ENCODE results near the gene GAS5. TPM values are rescaled to one million over a fixed set of nuclear protein-coding genes. Genes with fewer than 3 reads are reported as not detected.
A peak's percentile ranks its signal among the peaks of the same experiment; 100 is the strongest.
"Not testable (repeated sequence)": the region's sequence is repeated elsewhere in the genome, so short reads cannot be mapped to it uniquely, and the experiment has no call there.

Gene GAS5
- total RNA-seq, 1 donor from 2014 or later: 46.4 TPM

DNA sequence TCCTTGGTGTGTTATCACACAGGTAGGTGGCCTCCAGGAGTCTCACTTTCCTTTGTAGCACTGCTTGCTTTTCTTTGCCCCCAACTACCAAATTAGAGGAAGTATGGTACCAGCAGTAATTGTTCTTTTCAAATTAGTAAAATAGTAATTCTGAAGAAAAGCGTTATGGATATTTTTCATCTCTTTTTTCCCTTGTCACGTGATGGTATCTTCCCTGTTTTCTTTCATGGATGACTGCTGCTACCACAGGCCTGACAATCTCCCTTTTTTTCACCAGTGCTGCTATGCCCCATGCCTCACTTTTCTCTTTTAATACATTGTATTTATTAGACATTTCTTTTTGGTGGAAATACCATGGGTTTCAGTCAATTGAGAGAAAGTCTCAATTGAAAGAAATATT lies 3.7 kb upstream of the GAS5 start:
- intact Hi-C loops (cut with DNase I): loop anchor here (10.0 kb wide), 1 partner anchor 203 kb away; no protein-coding TSS in a partner anchor
- ATAC-seq: no peak
- DNase-seq (ENCODE audit: missing footprints): no peak

DNA sequence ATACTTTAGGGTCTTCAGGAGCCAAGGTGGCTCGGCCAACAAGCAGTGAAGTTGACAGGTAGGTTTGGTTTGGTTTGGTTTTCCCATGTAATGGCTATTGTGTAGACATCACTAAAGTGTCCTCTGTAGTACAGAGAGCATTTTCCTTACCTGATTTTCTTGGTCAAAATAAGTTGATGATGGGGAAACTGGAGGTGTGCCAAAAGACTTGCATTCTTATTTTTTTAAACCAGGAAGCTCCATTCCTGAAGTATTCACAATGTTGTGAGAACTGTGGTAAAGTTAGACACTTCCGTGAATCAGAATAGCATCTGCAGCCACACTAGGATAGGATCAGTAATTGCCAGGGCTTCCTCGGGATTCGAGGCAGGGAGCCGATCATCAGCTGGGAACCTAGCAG lies 3.3 kb upstream of the GAS5 start:
- no peak for ATAC-seq
- no peak for DNase-seq (ENCODE audit: missing footprints)
- intact Hi-C loops (cut with DNase I): loop anchor here (10.0 kb wide), 1 partner anchor 204 kb away; no protein-coding TSS in a partner anchor

DNA sequence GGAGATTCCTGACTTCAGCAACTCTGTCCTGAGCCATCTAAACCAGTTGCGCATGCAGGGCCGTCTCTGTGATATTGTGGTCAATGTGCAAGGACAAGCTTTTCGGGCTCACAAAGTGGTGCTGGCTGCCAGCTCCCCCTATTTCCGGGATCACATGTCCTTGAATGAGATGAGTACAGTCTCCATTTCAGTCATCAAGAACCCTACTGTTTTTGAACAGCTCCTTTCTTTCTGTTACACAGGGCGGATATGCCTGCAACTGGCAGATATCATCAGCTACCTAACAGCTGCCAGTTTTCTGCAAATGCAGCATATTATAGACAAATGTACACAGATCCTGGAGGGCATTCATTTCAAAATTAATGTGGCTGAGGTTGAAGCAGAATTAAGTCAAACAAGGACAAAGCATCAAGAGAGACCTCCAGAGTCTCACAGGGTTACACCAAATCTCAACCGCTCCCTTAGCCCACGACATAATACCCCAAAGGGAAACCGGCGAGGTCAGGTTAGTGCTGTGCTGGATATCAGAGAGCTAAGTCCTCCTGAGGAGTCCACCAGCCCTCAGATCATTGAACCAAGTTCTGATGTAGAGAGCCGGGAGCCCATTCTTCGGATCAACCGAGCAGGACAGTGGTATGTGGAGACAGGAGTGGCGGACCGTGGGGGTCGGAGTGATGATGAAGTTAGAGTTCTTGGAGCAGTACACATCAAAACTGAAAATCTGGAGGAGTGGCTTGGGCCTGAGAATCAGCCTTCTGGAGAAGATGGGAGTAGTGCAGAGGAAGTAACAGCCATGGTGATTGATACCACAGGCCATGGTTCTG lies 2.7 kb upstream of the GAS5 start:
- no peak for ATAC-seq
- intact Hi-C loops (cut with DNase I): loop anchor here (10.0 kb wide), 1 partner anchor 204 kb away; no protein-coding TSS in a partner anchor
- no peak for DNase-seq (ENCODE audit: missing footprints)

DNA sequence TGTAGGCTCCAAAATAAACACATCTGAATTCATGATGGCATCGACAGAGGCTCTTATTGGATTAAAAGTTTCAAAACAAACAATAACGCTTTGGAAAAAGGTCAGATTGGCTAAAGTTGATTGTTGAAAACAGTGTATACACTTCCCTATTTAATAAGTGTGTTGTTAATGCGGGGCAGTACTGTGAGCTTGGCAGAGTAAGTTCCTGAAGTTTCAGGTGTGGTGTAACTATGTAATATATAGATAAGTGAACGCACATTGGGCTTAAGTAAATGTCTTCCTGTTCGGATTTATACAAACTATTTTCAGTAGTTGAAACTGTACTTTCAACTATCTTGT lies 1.2 kb upstream of the GAS5 start:
- DNase-seq (ENCODE audit: missing footprints): no peak
- intact Hi-C loops (cut with DNase I): loop anchor here (2.0 to 5.0 kb wide), 2 partner anchors 153 to 1130 kb away; partner anchors contain the start of genes CACYBP and RC3H1
- no peak for ATAC-seq

DNA sequence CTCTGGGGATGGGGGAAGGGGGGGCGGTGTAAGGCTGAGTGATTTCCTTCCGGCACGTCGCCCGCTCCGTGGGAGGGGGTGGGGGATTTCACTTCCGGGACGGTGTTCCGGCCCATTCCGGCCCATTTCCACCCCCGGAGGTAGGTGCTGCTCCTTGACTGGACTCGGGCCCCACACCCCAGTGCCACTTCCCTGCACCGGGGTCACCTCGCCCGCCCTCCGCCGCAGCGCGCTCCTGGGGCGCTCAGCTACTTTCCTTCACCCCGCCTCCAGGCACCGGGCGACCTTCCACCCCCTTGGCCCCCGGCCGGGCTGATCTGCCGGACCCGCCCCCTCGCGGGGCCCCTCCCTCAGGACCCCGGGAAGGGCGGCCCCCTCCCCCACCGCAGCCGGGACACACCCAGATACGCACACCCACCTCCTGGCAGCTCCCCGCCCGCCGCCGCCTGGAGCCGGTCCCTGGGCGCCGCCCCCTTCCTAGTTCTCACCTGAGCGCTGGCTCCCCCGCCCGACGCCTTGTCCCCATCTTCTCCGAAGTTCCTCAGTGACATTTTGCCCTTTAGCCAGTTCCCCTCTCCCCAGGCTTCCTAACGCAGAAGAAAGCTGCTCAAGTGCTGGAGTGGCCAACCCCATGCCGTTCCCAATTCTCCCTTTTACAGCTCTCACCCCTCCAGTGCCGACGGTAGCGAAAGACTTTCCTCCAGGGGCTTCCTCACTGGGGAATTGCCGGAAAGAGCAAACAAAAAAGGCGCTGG lies 654 bp upstream of the GAS5 start, which contains the start of gene ZBTB37:
Gene ZBTB37, plus strand, starts transcription at position 115 of the 755 bp plus-strand sequence. CDS start 1,846 bp downstream, outside the sequence.
- peak; percentile 76 for ATAC-seq
- peak; percentile 94 for DNase-seq (ENCODE audit: missing footprints)

DNA sequence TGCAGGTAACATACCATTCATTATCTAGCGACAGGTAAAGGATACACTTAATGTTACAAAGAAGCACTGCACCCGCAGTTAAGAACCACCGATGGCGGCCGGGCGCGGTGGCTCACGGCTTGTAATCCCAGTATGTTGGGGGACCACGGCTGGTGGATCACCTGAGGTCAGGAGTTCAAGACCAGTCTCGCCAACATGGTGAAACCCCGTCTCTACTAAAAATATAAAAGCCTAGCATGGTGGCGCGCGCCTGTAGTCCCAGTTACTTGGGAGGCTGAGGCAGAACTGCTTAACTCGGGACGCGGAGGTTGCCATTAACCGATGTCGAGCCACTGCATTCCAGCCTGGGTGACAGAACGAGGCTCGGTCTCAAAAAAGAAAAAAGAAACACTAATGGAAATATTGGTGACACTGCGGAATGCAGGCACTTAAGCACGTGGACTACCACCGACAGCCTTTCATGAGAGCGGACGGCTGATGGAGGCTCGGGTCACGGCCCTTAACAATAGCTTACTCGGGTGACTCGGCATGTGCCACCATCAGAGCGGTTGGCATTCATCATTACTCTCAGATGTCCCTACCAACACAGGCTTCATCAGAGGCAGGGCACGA lies 542 bp downstream of the GAS5 start:
- intact Hi-C loops (cut with DNase I): loop anchor here (5.0 kb wide), 1 partner anchor 155 kb away; the partner anchor contains the start of gene RC3H1
- ATAC-seq (no peak), DNase-seq (ENCODE audit: missing footprints) (peak; percentile 77)

More for the DNA sequence above, 654 bp upstream of the GAS5 start, which contains the start of gene ZBTB37:
- intact Hi-C loops (cut with DNase I): loop anchor here (2.0 to 5.0 kb wide), 2 partner anchors 154 to 1130 kb away; partner anchors contain the start of genes CACYBP and RC3H1

DNA sequence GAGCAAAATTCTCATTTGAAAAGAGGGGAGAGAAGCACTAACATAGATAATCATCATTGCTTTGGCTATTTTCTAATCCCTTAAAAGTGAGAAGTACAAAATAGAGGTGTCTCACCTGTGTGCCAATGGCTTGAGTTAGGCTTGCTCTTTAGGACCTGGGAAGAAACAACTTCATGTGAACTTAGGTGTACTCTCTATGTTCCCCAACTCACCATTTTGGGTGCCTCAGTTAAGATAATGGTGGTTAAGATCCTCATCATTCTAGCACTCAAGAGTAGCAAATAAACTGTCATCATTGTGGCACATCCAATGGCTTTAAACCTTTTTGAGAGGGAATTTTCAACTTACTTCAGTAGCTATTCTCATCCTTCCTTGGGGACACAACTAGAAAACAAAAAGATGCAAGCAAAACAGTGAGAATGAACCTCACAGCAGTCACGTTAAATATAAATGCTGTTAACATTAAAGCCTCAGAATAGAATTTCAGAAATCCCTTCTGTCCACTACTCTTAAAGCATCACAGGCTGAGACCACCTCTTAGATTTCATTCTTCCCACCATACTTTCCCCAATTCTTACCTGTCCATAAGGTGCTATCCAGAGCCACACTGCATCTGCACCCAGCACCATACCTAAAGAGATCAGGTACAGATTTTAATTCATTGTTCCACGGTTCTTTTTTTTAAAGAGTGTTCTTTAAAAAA lies 1.2 kb downstream of the GAS5 start:
- intact Hi-C loops (cut with DNase I): loop anchor here (5.0 kb wide), 1 partner anchor 156 kb away; the partner anchor contains the start of gene RC3H1
- DNase-seq (ENCODE audit: missing footprints) (no peak), ATAC-seq (no peak)

DNA sequence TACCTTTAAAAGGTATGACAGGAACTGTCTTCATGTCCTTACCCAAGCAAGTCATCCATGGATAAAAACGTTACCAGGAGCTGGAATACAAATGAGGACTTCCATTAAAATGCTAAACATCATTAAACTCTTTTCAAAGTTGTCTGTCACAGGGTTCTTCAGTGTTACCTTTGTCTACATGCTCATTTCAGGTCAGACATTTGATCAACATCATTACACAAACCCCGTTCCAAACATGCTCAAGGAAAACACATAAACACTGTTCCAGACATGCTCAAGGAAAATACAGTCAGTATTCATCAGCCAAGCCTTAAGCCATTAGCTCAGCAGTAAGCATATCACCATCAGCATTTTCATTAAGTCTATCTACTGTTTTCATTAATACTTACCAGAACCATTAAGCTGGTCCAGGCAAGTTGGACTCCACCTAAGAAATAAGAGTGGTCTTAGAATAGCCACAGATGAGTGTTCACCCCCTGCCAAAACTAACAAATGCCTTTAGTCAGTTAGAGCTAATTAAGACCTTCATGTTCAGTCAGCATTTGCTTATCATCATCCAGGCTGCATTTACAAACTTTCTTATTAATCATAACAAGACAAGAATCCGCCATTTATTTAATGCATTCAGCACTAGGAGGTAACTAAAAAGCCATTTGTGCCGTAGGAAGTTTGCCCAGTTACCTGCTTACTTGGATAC lies 2.2 kb downstream of the GAS5 start:
- DNase-seq (ENCODE audit: missing footprints): no peak
- no peak for ATAC-seq
- intact Hi-C loops (cut with DNase I): loop anchor here (5.0 kb wide), 1 partner anchor 157 kb away; the partner anchor contains the start of gene RC3H1

DNA sequence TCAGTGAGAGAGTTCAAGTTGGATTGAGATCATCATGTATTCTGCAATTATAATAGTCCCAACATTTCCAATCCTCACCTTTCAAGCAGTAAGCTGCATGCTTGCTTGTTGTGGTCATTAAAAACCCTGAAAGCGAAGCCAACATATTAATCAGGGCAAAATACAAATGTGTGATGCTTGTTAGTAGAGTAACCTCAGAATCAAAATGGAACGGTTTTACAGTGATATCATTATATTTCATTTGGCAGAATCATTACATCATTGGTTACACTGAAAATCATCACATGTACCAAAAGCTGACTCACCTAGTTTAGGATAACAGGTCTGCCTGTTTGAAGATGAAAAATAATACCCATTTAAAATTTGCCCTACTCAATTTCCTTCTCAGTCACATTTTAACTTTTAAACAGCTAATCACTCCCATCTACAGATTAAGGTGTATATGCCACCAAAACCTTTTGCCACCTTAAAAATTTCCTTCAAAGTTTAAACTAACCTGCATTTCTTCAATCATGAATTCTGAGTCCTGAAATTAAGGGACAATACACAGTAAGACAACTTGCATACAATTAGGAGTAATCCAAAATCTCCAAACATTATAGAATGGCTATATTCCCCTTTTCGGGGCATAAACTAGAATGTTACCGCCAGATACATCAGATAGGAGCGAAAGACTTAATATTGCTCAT lies 3.5 kb downstream of the GAS5 start:
- intact Hi-C loops (cut with DNase I): no loop called here
- no peak for DNase-seq (ENCODE audit: missing footprints)
- no peak for ATAC-seq

DNA sequence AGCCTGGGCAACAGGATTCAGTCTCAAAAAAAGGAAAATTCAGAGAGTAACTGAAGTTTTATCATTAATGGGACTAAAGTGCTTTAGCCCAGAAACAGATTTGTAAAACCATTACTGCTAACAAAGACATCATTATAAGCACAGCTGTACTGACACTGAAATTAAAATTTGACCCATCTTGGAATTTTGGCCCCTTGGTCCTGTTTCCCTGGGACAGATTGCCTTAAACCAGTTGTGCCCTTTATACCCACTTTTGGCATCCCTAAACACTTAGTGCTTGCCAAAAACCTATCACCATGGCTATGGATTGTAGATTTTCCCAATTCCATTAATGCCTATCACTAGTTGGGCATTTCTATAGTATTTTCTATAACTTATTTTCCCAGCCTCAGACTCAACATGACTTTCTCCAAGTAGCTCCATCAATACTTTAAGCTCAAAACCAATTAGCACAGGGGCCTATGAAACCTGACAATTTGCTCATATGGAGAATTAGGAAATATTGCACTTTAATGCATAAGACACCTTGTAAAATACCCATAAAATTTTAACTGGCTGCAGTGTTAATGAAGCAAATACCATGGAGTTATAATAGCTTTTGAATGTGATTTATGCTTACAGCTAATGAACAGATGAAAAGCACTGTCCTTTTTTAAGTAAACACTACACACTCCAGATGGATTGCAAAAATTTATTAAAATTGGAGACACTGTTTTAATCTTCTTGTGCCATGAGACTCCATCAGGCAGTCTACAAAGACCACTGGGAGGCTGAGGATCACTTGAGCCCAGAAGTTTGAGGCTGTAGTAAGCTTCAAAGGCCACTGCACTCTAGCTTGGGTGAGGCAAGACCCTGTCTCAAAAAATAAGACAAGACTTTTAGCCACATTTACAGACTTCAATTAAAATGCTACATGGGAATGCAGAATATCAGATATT lies 4.3 kb downstream of the GAS5 start:
- ATAC-seq (no peak), DNase-seq (ENCODE audit: missing footprints) (no peak)
- intact Hi-C loops (cut with DNase I): no loop called here

DNA sequence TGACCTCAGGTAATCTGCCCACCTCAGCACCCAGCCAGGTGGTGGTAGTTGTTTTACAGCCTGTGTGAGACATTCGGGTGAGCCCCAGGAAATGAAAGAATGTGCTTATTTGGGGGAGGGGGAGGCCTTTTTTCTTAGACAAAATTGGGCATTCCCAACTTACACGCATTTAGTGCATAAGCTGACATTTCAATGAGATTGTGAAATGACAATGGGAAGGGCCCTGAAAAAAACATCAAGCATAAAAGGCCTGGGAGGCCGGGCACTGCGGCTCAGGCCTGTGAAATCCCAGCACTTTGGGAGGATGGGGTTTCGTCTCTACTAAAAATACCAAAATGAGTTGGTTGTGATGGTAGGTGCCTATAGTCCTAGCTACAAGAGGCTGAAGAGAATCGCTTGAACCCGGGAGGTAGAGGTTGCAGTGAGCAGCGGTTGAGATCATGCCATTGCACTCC lies 5.0 kb downstream of the GAS5 start:
- ATAC-seq: no peak
- intact Hi-C loops (cut with DNase I): no loop called here
- no peak for DNase-seq (ENCODE audit: missing footprints)

DNA sequence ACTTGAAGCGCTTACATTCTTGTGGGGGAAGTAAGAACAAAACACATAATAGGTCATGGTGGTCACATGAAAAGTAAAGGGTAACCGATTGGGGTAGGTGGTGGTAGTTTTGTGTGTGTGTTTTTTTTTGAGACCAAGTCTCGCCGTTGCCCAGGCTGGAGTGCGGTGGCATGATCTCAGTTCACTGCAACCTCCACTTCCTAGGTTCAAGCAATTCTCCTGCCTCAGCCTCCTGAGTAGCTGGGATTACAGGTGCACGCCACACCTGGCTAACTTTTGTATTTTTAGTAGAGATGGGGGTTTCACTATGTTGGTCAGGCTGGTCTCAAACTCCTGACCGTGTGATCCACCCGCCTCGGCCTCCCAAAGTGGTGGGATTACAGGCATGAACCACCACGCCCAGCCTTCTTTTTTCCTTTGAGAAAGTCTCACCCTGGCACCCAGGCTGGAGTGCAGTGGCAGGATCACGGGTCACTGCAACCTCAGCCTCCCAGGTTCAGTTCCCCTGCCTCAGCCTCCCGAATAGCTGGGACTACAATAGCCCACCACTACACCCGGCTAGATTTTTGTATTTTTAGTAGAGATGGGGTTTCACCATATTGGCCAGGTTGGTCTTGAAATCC lies 5.5 kb downstream of the GAS5 start:
- intact Hi-C loops (cut with DNase I); ATAC-seq; DNase-seq (ENCODE audit: missing footprints): not testable (repeated sequence)

DNA sequence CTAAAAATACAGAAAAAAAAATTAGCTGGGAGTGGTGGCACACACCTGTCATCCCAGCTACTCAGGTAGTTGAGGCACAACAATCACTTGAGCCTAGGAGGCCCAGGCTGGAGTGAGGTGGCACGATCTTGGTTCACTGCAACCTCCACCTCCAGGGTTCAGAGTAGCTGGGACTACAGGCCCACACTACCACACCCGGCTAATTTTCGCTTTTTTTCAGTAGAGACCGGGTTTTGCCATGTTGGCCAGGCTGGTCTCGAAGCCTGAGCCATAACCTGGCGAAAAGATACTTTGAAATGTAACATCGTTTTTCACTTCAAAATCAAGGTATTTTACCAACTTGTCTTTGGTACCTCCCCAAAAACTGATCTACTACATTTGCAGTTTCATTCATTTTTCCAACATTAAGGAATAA lies 6.1 kb downstream of the GAS5 start:
- intact Hi-C loops (cut with DNase I): no loop called here
- ATAC-seq (no peak), DNase-seq (ENCODE audit: missing footprints) (no peak)

DNA sequence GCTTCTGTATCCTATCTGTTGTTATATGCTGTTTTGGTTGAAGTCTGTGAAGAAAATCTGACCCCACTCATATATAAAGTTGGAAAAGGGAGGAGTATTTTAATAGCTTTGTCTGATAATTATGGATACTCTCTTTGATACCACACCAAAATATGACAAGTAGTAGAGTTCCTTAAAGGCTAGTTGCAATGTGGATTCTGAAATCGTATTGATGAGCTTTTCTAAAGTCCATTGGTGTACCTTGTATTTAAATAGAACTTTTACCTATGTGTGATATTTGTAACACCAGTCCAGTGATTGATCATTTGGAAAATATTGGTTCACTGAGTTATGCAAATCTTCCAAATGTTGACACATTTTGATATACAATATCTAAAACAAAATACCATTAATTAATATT lies 7.7 kb downstream of the GAS5 start:
- intact Hi-C loops (cut with DNase I): no loop called here
- ATAC-seq (no peak), DNase-seq (ENCODE audit: missing footprints) (no peak)

DNA sequence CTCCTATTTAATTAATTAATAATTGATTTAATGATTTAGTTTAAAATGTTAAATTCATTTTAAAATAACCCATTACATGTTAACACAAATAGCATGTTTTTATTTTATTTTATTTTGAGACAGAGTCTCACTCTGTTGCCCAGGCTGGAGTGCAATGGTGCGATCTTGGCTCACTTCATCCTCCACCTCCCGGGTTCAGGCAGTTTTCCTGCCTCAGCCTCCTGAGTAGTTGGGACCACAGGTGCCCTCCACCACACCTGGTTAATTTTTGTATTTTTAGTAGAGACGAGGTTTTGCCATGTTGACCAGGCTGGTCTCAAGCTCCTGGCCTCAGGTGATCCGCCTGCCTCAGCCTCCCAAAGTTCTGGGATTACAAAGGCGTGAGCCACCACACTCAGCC lies 8.2 kb downstream of the GAS5 start:
- intact Hi-C loops (cut with DNase I); ATAC-seq; DNase-seq (ENCODE audit: missing footprints): not testable (repeated sequence)

Measured in Right ventricle myocardium inferior (tissue), 1 donor.